D721Med (cell line): Measurements from ENCODE around the gene PPP1R9B.

Experiments
- DNase-seq: peaks from one replicate; pipeline ENCODE4 v3.0.0; 2011; ENCODE audit warnings: low spot score; ENCODE audit not compliant: insufficient read length
- FAIRE-seq: peaks from 2 replicates; lab custom pipeline; 2011; peaks lifted over from hg19 to GRCh38; lab: Jason Lieb, UNC
- CTCF ChIP-seq: IDR thresholded peaks from 2 replicates; pipeline ENCODE4 v1.5.1; 2012; ENCODE audit warnings: mild to moderate bottlenecking, control low read depth; ENCODE audit not compliant: insufficient read depth; ENCODE audit errors: missing control alignments

Gene PPP1R9B

DNA sequence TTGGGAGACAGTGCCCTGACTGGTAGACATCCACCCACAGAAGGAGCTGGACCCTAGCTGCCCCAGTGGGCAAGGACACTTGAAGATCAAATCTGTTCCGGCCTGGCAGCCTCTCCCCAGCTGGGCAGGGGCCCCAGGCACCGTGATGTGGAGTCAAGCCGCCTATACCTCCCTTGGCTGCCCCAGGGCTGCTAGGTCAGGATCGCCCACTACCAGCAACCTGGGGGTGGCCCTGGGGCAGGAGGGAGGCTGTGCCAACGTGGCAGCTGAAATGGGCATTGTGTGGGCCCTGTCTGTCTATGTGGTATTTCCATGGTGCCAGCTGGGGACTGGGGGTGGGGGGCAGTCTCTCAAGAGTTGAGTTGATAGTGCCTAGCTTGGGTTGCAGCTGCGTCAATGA, 54.4 kb downstream of the PPP1R9B start:
- no peak for TF ChIP-seq CTCF
- FAIRE-seq (no peak), DNase-seq (no peak)

- no peak for FAIRE-seq
- no peak for DNase-seq
- TF ChIP-seq CTCF: no peak
Observed at GRCh38 chr17:50095626-50096037, 54.8 kb downstream of the PPP1R9B start.

- DNase-seq (peak; percentile 79), FAIRE-seq (no peak)
- no peak for TF ChIP-seq CTCF
Observed at GRCh38 chr17:50094753-50095619, 55.5 kb downstream of the PPP1R9B start, which contains the start of gene PDK2. Gene PDK2, plus strand, starts transcription at chr17:50095351. Its CDS starts 85 bp downstream, at chr17:50095436.

DNA sequence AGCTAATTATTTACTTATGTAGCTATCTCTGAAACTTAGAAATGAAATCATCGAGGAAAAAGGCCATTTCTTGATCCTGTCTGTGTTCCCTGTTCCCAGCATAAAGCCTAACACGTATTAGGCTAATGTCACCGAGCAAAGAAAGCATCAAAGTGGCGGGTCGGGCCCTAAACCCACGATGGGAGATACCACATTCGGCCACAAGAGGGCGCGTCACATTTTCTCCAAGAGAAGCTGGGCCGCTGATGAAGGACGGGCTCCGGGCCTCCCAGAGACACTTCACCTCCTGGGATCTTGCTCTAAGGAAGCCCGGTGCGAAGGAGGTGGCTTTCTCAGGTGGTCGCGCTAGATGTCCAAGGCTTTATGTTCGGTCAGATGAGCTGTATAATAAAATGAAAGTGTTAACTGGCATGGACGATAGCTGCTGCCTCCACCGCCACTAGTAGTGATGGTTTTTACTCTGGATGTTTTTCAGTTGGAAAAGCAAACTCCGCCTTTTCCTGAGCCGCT, 56.2 kb downstream of the PPP1R9B start:
- FAIRE-seq (no peak), DNase-seq (peak; percentile 89)
- peak; percentile 88 for TF ChIP-seq CTCF

DNA sequence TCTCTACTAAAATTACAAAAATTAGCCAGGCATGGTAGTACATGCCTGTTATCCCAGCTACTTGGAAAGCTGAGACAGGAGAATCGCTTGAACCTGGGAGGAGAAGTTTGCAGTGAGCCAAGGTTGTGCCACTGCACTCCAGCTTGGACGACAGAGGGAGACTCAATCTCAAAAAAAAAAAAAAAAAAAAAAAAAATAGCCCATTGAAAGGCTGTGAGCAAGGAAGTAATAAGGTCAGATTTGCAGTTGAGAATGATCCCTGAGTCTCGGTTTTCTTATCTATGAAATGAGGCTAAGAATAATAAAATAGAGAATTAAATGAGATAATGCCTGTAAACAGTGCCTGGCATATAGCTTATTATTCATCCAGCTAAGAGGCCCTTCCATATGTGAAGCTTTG, 56.7 kb downstream of the PPP1R9B start:
- FAIRE-seq (no peak), DNase-seq (no peak)
- no peak for TF ChIP-seq CTCF

DNA sequence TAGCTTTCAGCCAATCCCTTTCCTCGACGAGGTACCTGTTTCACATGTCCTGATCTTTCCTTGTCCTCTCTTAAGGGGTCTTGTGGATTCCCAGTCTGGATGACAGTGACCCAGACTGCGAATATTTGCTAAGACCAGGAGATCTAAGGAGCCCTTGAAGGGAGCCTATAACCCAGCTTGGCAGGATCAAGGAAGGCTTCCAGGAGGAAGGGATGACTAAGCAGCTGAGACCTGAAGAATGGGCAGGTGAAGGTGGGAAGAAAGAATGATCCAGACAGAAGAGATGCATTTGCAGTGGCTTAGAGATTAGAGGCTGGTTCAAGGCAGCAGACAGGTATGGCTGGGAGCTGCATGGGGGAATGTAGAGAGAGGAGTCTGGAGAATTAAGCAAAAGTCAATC, 57.2 kb downstream of the PPP1R9B start:
- DNase-seq (no peak), FAIRE-seq (no peak)
- no peak for TF ChIP-seq CTCF

DNA sequence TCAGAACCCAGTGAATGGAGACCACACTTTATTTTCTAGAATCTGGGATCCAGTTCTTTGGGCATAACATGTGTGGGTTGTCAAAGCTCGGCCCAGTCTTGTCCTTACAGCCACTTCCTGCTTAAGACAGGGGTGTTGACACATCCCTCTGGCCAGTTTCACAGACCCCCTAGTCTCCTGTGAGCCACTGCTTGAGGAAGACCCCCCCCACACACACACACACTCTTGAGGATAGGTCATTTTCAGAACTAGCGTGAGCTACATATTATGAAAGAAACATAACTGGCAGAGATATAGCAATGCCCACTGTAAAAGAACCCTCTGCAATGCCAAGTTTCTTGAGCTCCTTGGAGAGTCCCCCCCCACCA, 58.6 kb downstream of the PPP1R9B start:
- no peak for FAIRE-seq
- no peak for DNase-seq
- TF ChIP-seq CTCF: no peak
